Peyer's patch (tissue), 4 donors: ENCODE data around the gene CSH1. TPM values are rescaled to one million over a fixed set of nuclear protein-coding genes. Genes with fewer than 3 reads are reported as not detected.
"Not testable (repeated sequence)": the region's sequence is repeated elsewhere in the genome, so short reads cannot be mapped to it uniquely, and the experiment has no call there.

Experiments
- DNase-seq, 3 donors: peaks; one replicate each; pipeline ENCODE4 v3.0.0-alpha.2; 2017 to 2019
- H3K27ac ChIP-seq, 4 donors: fragments of 200-600 bp; sonication (generic); one replicate each; pipeline ENCODE4 v1.5.1; 2016 to 2019
- H3K27me3 ChIP-seq, 2 donors: fragments of 200-600 bp; sonication (generic); one replicate each; pipeline ENCODE4 v1.5.1; 2019
- H3K36me3 ChIP-seq, 3 donors: fragments of 200-600 bp; sonication (generic); one replicate each; pipeline ENCODE4 v1.5.1; 2016 to 2019
- H3K4me1 ChIP-seq, 4 donors: fragments of 200-600 bp; sonication (generic); one replicate each; pipeline ENCODE4 v1.5.1; 2016 to 2019
- H3K4me3 ChIP-seq, 4 donors: fragments of 200-600 bp; sonication (generic); 1 replicate in 3 of 4; 2 replicates in 1 of 4; pipeline ENCODE4 v1.5.1; 2016 to 2019; ENCODE audit warnings: mild to moderate bottlenecking in 1 of 4
- H3K9me3 ChIP-seq, 4 donors: fragments of 200-600 bp; sonication (generic); one replicate each; pipeline ENCODE4 v1.5.1; 2016 to 2019; ENCODE audit warnings: mild to moderate bottlenecking in 1 of 4
- POLR2A ChIP-seq, 2 donors: fragments of 450-650 bp; IDR thresholded peaks; one replicate each; pipeline ENCODE4 v1.5.1; 2017; ENCODE audit warnings: antibody characterized with exemption in 2 of 2, mild to moderate bottlenecking in 2 of 2, moderate library complexity in 2 of 2
- total RNA-seq, 4 donors: library from RNA; depleted of rRNA; stranded (reverse); fragments of >200 nt; gene quantifications; one replicate each; pipeline ENCODE4 v1.1.0, GENCODE V29; 2016
- TF ChIP-seq, protein P1 (sequence below), 6 experiments: fragments of 450-650 bp in 4 of 6; fragments of 200-600 bp in 2 of 6; sonication (generic) in 1 of 6; IDR thresholded peaks; one replicate each; pipeline ENCODE4 v1.5.1; 2017 to 2019; ENCODE audit warnings: antibody characterized with exemption in 6 of 6, mild to moderate bottlenecking in 3 of 6, moderate library complexity in 1 of 6

The CSH1 gene
- total RNA-seq, 4 donors from 2014 or later: not detected

DNA sequence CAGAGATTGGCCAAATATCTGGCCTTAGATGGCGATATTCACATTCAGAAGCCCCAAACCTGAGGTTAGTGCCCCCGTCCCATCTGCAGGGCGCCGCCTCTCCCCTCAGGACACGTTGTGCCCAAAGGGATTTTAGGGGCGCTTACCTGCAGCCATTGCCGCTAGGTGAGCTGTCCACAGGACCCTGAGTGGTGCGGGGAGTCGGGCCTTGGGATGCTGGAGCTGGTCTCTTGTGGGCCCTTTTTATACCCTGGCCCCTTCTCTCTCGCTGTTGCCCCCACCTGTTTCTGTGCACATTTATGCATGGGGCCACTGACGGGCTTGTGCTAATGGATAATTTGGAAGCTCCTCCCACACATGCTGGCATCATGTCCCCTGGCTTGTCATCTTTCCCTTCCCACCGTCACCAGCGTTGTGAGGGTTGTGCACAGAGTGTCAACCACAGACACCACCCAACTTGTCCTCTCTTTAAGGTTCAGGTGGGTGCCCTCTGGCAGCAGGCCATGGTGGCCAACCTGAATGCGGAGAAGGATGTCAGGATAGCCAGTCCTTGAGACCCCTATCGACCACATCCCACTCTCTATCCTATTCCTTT is 14.8 kb upstream of the CSH1 start, which contains the start of gene CSHL1:
Gene CSHL1, minus strand, starts transcription at position 218 of the 595 bp plus-strand sequence. Its CDS starts 62 bp downstream, at position 156.
- no peak for DNase-seq
- no peak within 1 kb of the TSS for H3K27ac ChIP-seq
- no peaks in the 10 kb centered on the region for H3K9me3 ChIP-seq
- no peak for TF ChIP-seq POLR2A (IDR thresholded peaks at IDR 0.05)
- TF ChIP-seq, protein P1, sequence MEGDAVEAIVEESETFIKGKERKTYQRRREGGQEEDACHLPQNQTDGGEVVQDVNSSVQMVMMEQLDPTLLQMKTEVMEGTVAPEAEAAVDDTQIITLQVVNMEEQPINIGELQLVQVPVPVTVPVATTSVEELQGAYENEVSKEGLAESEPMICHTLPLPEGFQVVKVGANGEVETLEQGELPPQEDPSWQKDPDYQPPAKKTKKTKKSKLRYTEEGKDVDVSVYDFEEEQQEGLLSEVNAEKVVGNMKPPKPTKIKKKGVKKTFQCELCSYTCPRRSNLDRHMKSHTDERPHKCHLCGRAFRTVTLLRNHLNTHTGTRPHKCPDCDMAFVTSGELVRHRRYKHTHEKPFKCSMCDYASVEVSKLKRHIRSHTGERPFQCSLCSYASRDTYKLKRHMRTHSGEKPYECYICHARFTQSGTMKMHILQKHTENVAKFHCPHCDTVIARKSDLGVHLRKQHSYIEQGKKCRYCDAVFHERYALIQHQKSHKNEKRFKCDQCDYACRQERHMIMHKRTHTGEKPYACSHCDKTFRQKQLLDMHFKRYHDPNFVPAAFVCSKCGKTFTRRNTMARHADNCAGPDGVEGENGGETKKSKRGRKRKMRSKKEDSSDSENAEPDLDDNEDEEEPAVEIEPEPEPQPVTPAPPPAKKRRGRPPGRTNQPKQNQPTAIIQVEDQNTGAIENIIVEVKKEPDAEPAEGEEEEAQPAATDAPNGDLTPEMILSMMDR (IDR thresholded peaks at IDR 0.05): no peak
- H3K27me3 ChIP-seq: no peaks in the 10 kb centered on the region
- no peak within 1 kb of the TSS for H3K4me3 ChIP-seq
- no peaks in the 10 kb centered on the region for H3K36me3 ChIP-seq
- no peaks in the 10 kb centered on the region for H3K4me1 ChIP-seq

DNA sequence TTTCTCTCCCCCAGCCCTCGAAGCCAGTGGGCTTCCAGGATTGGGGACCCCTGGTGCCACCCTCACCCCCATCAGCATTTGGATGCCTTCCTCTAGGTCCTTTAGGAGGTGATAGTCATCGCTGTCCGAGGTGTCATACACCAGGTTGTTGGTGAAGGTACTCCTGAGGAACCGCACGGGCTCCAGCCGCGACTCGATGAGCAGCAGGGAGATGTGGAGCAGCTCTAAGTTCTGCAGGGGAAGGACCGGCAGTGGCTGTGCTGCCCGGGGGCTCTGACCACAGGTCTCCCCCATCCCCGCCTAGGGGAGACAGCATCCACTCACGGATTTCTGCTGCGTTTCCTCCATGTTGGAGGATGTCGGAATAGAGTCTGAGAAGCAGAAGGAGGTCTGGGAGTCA is 13.7 kb upstream of the CSH1 start:
- Histone ChIP-seq H3K4me3 (no peak overlapping the region), H3K36me3 (no peaks in the 10 kb centered on the region), H3K27me3 (no peaks in the 10 kb centered on the region), H3K27ac (no peak overlapping the region), H3K9me3 (no peaks in the 10 kb centered on the region), H3K4me1 (no peaks in the 10 kb centered on the region)
- TF ChIP-seq POLR2A (IDR thresholded peaks at IDR 0.05): no peak
- TF ChIP-seq, protein P1 (IDR thresholded peaks at IDR 0.05): no peak
- DNase-seq: no peak

- not testable (repeated sequence) for H3K4me1 ChIP-seq, H3K27ac ChIP-seq, DNase-seq, H3K27me3 ChIP-seq, H3K9me3 ChIP-seq, H3K36me3 ChIP-seq, H3K4me3 ChIP-seq
Observed at GRCh38 chr17:63909586-63909985, 13.2 kb upstream of the CSH1 start.

- H3K4me3 ChIP-seq, H3K27me3 ChIP-seq, H3K9me3 ChIP-seq, H3K36me3 ChIP-seq, DNase-seq, H3K4me1 ChIP-seq, H3K27ac ChIP-seq: not testable (repeated sequence)
Observed at GRCh38 chr17:63907161-63907778, 10.9 kb upstream of the CSH1 start.

DNA sequence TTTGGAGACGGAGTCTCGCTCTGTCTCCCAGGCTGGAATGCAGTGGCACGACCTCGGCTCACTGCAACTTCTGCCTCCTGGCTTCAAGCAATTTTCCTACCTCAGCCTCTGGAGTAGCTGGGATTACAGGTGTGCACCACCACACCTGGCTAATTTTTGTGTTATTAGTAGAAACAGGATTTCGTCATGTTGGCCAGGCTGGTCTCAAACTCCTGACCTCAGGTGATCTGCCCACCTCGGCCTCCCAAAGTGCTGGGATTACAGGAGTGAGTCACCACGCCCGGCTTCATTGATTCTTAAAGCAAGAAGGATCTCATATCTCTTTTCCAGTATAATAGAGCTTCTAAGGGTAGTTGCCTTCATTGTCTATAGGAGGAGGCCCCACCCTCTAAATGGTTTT is 8.4 kb upstream of the CSH1 start:
- not testable (repeated sequence) for H3K4me3 ChIP-seq, DNase-seq, H3K36me3 ChIP-seq, H3K27ac ChIP-seq, H3K27me3 ChIP-seq, H3K4me1 ChIP-seq, H3K9me3 ChIP-seq

DNA sequence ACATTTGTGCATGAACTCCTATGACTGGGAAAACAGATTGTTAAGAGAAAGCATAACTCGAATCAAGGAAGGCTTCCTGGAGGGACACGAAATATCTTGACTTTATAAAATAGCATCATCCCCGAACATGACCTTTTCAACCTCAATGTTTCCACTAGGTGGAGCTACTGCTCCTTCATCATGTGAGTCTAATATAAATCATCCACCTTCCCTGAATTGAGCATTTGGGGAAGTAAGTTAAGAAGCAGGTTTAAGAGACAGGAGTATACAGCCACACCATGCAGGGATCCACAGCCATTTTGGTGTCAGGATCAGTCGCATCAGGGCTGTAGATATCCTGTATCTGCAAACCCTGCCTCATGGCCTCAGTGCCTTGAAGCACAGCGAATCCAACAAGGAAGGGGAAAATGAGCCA is 7.4 kb upstream of the CSH1 start:
- H3K4me3 ChIP-seq, H3K9me3 ChIP-seq, H3K27me3 ChIP-seq, H3K4me1 ChIP-seq, H3K27ac ChIP-seq, H3K36me3 ChIP-seq: not testable (repeated sequence)
- peak in 1 of 3 donors; percentile 39 for DNase-seq
- TF ChIP-seq, protein P1 (IDR thresholded peaks at IDR 0.05): peak; percentile 21 to 46 (median 35)

DNA sequence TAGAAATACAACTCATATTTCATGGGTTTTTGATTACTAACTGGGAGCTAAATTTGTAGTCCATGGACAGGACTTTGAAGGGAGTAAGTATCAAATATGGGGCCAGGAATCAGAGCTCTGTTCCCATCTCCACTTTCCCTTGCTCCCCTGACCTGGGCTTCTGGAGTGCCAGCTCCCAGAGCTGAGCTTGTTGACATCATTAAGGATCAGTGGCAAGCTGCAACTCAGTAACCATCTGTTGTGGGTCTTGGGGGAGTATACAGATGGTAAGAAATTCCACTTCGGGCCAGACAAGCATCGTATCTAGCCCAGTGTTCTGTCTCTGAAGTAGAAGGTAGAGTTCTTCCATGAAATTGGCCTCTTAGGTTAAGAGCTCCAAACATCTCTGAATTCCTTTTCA is 5.6 kb upstream of the CSH1 start:
- not testable (repeated sequence) for H3K4me3 ChIP-seq, H3K4me1 ChIP-seq, H3K9me3 ChIP-seq, H3K27me3 ChIP-seq, DNase-seq, H3K27ac ChIP-seq, H3K36me3 ChIP-seq

DNA sequence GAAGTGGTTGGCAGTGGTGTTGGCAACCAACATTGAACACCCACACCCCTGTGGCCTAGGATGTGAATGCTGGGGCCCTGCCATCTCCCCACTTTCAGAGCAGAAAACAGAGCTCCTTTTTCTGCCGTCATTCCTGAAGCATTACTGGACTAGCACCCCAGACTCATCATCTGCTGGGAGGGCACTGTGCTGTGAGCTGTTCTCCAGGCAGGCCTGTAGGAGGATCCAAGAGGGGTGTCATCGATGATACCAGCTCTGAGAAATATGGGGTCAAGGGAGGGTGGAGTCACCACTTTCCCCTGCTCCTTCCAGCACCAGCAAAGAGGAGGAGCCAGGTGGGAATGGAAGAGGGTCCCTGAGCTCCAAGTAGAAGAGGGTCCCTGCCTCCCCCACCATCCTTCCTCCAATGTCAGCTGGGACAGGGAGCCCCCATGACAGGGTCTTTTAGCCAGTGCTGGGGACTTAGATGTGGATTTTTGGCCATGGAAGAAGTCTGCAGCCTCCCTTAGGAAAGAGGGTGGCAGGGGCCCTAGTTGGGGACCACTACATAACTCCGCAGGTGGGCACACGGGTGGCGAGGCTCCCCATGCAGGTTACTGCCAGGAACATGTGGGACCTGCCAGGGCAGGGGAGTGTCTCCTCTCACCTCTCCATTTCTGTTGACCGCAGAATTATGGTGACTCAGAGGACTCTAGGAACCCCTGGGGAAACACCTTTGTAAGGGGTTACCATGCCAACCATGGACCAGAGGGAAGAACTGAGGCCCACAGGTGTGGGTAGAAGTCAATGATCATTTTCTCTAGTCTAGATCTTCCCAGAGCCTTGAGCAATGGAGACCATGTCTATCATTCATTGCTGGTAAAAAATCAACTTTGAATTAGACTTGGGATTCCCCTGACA is 2.8 kb upstream of the CSH1 start:
- H3K4me1 ChIP-seq, H3K4me3 ChIP-seq, H3K27ac ChIP-seq, H3K27me3 ChIP-seq, DNase-seq, H3K9me3 ChIP-seq, H3K36me3 ChIP-seq: not testable (repeated sequence)

- H3K9me3 ChIP-seq, H3K4me1 ChIP-seq, H3K27me3 ChIP-seq, H3K36me3 ChIP-seq, H3K4me3 ChIP-seq, H3K27ac ChIP-seq, DNase-seq: not testable (repeated sequence)
Observed at GRCh38 chr17:63894821-63895220, 1.6 kb downstream of the CSH1 start.

- H3K27me3 ChIP-seq, H3K36me3 ChIP-seq, H3K4me1 ChIP-seq, H3K27ac ChIP-seq, DNase-seq, H3K9me3 ChIP-seq, H3K4me3 ChIP-seq: not testable (repeated sequence)
Observed at GRCh38 chr17:63894021-63894420, 2.4 kb downstream of the CSH1 start.

DNA sequence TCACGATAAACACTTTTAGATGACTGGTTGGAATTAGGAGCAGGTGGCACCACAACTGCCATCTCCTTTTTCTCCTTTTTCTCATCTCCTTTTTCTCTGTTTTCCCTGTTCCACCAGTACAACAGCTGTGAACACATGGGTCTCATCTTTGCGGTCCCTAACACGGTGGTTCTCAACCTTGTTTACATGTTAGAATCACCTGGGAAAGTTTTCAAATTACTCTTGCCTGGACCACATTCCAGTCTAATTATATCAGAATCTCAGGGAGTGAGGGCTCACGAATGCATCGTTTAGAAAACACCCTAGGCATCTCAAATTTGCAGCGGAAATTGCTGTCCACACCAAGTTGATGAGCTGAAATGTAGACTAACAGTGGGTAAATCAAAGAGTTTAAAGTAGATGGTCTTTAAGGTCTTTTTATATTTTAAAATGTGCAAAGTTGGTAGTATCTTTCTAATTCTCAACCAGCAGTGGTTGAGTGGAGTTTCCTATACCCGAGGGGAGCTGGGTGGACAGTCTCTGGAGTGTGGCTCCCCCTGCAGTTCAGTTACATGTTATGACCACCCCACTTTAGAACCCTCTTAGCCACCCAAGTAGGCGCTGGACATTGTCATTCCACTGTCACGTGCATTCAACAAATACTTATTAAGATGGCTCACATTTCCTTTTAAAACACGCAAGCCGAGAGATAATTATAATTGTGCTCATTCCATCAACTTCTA is 3.9 kb downstream of the CSH1 start:
- H3K36me3 ChIP-seq, H3K4me3 ChIP-seq, H3K27ac ChIP-seq, H3K4me1 ChIP-seq, DNase-seq, H3K27me3 ChIP-seq, H3K9me3 ChIP-seq: not testable (repeated sequence)
